Right lung (tissue), 5 donors: ENCODE measurements around the gene ADGRB3. TPM values are rescaled to one million over a fixed set of nuclear protein-coding genes. Genes with fewer than 3 reads are reported as not detected.
"Not testable (repeated sequence)": the region's sequence is repeated elsewhere in the genome, so short reads cannot be mapped to it uniquely, and the experiment has no call there.

ENCODE experiments used
- DNase-seq, 2 donors: peaks; one replicate each; pipeline ENCODE4 v3.0.0-alpha.2; 2013
- polyA plus RNA-seq, 5 donors: library from polyadenylated mRNA; unstranded; fragments of 120-200 nt; gene quantifications; one replicate each; pipeline versions ENCODE4 v1.2.1 to v1.2.3, GENCODE V29; 2013; ENCODE audit warnings: inconsistent platforms in 1 of 5, low replicate concordance in 1 of 5; ENCODE audit not compliant: insufficient read length in 5 of 5, insufficient read depth in 1 of 5

Gene ADGRB3
- polyA plus RNA-seq, 5 donors, result 8.6 to 21.3 (median 15.0) TPM

DNA sequence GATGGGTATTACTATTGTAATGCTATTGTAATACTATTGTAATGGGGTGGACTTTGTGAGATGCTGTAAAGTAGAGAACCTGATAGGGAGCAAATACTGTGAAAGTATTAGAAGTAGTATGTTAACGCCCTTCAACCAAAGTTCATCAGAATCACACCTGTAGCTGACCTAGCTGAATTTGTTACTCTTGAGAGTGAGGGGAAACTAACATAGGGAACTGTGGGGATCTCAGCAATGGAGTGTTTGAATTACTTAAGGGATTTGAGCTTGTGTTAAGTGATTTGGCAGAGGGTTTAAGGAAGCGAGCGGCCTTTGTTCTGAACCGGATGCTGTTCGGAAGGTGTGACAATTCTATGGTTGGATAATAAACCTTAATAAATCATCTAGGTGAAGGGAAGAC, 312.6 kb downstream of the ADGRB3 start:
- no peak for DNase-seq

DNA sequence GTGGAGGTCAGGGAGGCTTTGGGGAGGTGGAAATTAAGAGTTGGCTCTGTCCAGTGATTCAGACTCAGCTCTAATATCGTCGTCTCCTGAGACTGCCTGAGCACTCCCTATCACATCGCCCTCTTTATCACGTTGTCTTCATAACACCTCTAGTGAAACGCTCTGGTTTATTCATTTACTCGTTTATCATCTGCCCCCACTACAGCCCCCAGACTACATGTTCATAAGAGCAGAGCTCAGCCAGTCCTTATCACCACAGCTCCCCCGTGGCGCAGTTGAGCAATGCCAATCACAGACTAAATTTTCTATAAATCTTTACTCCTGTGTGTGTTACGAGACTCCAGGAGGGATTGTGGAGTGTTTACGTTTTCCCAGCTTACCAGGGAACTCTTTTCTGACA, 316.2 kb downstream of the ADGRB3 start:
- no peak for DNase-seq

DNA sequence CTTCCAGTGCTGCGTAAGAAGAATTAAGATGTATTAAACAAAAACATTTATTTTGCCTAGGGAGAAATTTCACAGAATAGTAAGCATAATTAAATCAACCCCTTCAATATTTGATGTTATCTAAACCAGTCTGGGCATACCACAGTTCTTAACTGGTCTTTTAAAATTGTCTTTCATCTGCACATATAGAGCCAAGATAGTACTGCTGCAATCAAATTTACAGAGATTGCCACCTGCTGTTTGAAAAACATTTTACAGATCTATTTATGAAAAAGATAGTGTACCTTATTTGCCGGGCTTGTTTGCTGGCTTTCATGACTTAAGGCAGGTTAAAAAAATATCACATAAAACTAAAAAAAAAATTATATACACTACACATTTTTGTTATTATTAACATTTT, 323.2 kb downstream of the ADGRB3 start:
- DNase-seq, result no peak

DNA sequence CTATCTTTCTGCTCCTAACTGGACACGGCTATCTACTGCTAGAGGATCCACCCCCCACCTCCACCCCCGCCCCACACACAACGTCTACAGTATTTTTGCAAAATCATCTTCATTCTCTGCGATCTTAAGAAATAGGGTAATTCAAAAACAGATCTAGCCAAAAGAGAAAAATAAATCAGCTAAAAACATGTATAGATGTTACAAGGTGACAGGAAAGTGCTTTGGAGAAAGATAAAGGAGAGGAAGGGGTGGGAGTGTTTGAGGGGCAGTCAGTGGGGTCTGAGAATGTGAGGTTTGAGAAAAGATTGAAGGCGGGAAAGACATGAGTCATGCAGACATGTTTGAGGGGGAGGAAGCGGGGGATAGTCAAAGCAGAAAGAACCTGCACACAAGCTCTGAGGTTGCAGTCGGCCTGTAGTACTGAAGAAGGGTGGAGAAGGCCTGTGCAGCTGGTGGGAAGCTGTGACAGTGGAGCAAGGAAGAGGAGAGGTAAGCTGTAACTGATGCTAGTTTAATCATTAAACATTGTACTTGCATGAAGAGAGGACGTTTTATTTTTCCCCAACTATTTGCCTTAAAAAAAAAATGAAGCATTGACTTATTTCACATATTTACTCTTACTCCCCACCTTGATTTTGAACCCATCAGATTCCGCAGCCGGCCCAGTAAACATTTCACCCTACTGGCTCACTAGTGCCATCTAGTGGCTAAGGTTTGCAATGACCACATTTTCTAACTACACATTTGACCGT, 332.6 kb downstream of the ADGRB3 start:
- peak; percentile 31 to 50 for DNase-seq

DNA sequence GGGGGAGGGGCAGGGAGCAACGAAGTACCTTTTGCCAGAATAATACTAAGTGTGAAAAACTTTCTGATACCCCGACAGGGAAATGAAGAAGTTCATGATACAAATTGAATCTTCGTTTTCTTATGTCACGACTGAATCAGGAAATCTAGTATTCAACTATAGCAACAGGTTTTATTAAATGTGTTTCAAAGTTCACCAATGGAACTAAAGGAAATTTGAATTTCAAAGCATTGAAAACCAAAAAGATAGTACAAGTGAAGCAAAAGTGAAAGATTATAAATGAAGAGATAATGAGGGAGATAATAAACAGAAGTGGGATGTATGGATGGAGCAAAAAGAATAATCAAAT, 333.2 kb downstream of the ADGRB3 start:
- no peak for DNase-seq

DNA sequence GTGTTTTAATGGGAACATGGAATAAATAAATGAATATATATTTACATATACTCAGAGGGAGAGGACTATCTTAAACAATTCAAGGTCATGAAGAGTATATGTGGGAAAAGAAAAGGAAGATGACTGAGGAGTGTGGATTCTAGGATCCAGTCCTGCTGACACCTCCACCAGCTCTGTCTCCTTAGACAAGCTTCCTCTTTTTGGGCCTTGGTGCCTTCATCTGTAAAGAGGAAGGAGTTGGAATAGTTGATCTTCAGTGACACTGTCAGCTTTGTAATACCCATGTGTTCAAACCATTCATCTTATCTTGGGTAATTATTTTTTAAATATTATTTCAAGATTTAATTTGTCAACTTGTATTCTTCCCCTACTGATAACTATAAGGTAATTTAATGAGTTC, 338.0 kb downstream of the ADGRB3 start:
- DNase-seq, result no peak

DNA sequence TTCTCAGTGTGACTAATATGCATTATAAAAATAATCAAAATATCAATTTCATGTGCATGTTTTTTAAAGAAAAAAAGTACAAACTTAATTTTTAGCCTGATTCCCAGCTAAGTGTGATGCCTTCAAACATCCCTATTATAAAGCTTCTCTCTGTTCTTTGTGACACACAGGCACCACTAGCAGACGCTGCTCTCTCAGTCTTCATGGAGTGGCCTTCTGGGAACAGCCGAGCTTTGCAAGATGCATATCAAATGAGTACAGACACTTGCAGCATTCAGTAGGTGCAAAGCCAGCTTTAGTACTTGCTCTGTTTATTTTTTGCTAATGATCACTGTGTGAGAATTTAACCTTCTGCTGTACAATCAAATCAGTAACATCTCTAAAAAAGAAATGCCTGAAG, 340.0 kb downstream of the ADGRB3 start:
- DNase-seq, result no peak

DNA sequence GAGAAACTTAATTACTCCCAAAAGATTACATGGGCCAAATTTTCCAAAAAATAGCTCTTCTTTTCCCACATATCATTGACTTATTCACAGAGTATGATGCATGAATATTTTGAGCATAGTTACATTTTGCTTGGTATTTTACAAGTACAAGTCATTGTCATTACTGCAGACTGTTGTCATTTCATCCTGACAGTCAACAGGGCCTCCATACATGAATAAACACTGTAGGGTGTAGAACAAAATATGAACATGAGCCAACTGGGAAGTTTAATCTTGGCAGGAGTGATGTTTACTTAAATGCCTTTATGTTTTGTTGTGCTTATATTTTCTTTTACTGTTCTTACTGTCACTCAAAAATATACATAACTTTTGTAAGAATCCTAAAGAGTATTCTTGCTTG, 340.7 kb downstream of the ADGRB3 start:
- no peak for DNase-seq

GRCh38 chr6:68976260-68976659, 341.2 kb downstream of the ADGRB3 start:
- no peak for DNase-seq

- no peak for DNase-seq
These were observed 343.3 kb downstream of the ADGRB3 start for GRCh38 chr6:68978411-68978810.

DNA sequence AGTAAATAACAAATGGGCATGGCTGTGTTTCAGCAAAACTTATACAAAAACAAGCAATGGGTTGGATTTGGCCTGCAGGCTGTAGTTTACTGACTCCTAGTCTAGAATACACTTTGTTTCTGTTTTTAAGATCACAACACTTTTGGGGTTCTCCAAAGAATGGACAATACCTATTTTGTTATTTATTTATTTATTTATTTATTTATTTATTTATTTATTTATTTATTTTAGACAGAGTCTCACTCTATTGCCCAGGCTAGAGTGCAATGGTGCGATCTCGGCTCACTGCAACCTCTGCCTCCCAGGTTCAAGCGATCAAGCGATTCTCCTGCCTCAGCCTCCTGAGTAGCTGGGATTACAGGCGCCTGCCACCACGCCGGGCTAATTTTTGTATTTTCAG, 346.6 kb downstream of the ADGRB3 start:
- not testable (repeated sequence) for DNase-seq

- no peak for DNase-seq
These were observed 353.6 kb downstream of the ADGRB3 start for GRCh38 chr6:68988698-68989097.

- DNase-seq, result no peak
These were observed 355.2 kb downstream of the ADGRB3 start for GRCh38 chr6:68990317-68990716.

DNA sequence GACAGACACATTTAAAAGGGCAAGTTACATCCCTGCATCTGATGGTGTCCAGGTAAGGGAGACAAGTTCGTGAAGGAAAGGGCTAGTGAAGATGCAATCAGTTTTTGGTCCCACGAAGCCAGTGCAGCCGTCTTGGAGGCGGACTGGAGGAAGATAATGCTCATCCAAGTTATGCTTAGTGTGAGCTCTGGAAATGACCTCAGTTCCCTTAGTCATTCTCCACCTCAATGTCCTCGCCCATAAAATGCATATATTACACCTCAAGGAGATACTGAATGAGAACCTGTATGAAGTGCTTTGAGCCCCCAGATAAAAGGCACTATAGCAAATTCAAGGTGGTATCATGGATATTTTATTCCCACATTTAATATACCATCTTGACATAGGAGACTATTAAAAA, 358.8 kb downstream of the ADGRB3 start:
- DNase-seq, result no peak

DNA sequence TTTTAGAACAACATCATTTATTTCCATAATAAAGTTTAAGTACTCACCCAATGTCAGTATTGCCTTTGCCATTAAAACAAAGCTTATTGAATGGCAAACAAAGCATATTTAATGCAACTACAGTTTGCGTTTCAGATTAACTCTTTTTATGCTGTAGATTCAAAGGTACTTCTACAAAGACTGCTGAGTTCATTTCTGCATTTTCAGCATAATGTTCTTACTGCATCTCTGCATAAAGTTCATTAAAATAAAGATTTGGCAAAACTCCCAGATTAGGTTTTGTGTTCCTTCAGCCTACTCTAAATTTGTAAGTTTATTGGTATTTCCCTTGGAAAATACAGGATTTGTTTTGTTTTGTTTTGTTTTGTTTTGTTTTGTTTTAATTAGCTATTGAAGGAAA, 359.4 kb downstream of the ADGRB3 start:
- no peak for DNase-seq

GRCh38 chr6:69005199-69005598, 370.1 kb downstream of the ADGRB3 start:
- no peak for DNase-seq

GRCh38 chr6:69007781-69008180, 372.7 kb downstream of the ADGRB3 start:
- no peak for DNase-seq

DNA sequence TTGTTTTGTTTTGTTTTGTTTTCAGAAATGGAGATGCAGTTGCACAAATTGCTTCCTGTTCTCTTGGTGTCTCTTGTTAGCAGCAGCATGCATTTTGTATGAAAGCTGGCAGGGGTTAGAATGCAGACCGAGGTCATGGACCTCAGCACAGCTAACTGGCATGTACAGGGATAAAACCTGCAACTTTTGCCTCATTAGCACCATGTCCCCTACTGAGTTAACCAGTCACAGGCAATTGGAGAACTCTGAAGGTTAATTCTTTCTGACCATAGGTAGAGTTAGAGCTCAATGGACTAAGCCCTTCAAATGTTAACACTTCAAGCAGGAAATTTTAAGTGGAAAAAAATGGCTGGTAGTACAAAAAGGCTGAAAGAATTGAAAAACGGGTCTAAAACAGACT, 377.1 kb downstream of the ADGRB3 start:
- DNase-seq, result no peak

- DNase-seq, result no peak
These were observed 377.8 kb downstream of the ADGRB3 start for GRCh38 chr6:69012876-69013275.

- no peak for DNase-seq
These were observed 383.8 kb downstream of the ADGRB3 start for GRCh38 chr6:69018906-69019305.

DNA sequence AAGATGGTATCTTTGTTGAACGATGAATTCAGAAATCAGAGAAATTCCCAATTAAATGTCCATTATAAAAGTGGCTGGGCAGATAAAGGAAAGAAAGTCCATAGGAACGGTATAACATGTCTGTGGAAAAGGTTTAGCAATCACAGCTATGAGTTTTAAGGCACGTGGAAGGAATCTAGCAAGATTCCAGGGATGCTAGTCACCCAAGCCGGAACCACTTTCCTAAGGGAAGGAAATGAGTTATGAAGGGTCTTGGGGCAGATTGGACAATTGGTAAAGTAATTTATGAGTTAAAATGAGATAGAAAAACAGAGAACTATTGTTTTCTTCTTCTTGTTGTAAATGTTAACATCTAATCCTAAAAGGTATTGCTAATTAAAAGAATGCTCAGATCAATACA, 384.8 kb downstream of the ADGRB3 start:
- no peak for DNase-seq

DNA sequence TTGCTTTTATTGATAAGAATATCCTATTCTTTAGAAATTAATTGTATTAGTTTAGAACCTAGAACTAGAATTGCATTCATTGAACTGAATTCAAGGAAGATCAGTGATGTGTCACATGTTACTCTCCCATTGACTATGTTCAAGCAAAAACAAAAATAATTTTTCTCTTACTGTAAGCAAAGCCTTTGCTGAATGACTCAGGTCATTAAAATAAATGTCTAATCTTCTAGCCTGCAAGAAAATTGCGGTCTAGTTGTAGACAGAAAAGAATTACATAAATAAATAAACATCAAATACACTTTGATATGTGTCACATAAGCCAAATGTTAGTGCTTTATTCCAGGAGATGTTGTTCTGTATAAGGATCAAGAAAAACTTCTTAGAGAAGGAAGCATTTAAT, 387.9 kb downstream of the ADGRB3 start:
- no peak for DNase-seq

- DNase-seq, result no peak
These were observed 391.2 kb downstream of the ADGRB3 start for GRCh38 chr6:69026243-69026642.

DNA sequence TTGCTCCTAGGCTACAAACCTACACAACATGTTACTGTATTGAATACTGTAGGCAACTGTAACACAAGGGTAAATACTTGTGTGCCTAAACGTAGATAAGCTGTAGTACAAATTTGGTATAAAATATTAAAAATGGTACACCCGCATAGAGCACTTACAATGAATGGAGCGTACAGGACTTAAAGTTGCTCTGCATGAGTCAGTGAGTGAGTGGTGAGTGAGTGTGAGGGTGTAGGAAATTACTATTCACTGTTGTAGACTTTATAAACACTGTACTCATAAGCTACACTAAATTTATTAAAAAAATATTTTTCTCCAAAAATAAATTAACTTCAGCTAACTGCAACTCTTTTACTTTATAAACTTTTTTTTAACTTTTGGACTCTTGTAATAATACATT, 391.6 kb downstream of the ADGRB3 start:
- no peak for DNase-seq

DNA sequence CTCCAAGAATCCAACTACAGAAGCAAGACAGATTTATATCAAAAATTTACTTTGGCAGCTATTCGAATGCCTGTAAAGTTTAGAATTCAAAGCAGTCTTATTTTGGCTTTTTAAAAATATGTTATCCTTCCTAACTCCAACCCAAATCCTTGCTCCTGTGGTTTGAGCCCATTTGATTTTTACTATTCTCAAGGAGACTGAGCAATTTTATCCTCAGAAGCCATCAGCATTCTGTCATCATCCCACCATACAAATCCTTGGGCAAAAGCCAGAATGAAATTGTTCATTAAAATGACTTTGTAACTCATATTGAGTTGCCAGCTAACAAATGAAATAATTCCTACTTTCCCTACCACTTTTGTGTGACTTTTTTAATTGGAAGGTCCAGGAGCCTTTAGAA, 392.8 kb downstream of the ADGRB3 start:
- DNase-seq, result no peak
